GM23338 (cell line): Measurements from ENCODE around the gene GIPC2. TPM values are rescaled to one million over a fixed set of nuclear protein-coding genes. Genes with fewer than 3 reads are reported as not detected.

Experiments used
- ATAC-seq: fragments of 200-7000 bp; cut with Tn5 transposase; 3 replicates; pipeline ENCODE4 v1.9.1; 2020
- DNase-seq: peaks from one replicate; pipeline ENCODE4 v3.0.0-alpha.2; 2015; ENCODE audit warnings: low spot score
- H2AFZ ChIP-seq: fragments of 200-600 bp; sonication (generic); 2 replicates; pipeline ENCODE4 v1.8.0; 2016; ENCODE audit warnings: antibody characterized with exemption, mild to moderate bottlenecking, moderate library complexity
- H3F3A ChIP-seq: fragments of 200-600 bp; sonication (generic); replicated peaks from 2 replicates; pipeline ENCODE4 v1.8.0; 2017; ENCODE audit warnings: antibody characterized with exemption, mixed run types, low read depth
- H3K27ac ChIP-seq: fragments of 200-600 bp; sonication (generic); 2 replicates; pipeline ENCODE4 v1.6.1; 2016; ENCODE audit warnings: low read depth
- H3K27me3 ChIP-seq: fragments of 200-600 bp; sonication (generic); 2 replicates; pipeline ENCODE4 v1.8.0; 2016; ENCODE audit warnings: mild to moderate bottlenecking, mixed run types, moderate library complexity; ENCODE audit not compliant: insufficient read depth
- H3K36me3 ChIP-seq: fragments of 200-600 bp; sonication (generic); 2 replicates; pipeline ENCODE4 v1.8.0; 2016; ENCODE audit warnings: mild to moderate bottlenecking; ENCODE audit not compliant: insufficient read depth
- H3K4me1 ChIP-seq: fragments of 200-600 bp; sonication (generic); 2 replicates; pipeline ENCODE4 v1.8.0; 2016; ENCODE audit warnings: mild to moderate bottlenecking, moderate library complexity; ENCODE audit not compliant: insufficient read depth
- H3K4me2 ChIP-seq: fragments of 200-600 bp; sonication (generic); 2 replicates; pipeline ENCODE4 v1.7.1; 2017; ENCODE audit warnings: mixed run types
- H3K4me3 ChIP-seq: fragments of 200-600 bp; sonication (generic); 2 replicates; pipeline ENCODE4 v1.6.1; 2016; ENCODE audit warnings: mixed run types
- H3K79me2 ChIP-seq: fragments of 200-600 bp; sonication (generic); replicated peaks from 2 replicates; pipeline ENCODE4 v1.8.0; 2017; ENCODE audit warnings: mild to moderate bottlenecking; ENCODE audit not compliant: insufficient read depth
- H3K9me2 ChIP-seq: fragments of 200-600 bp; sonication (generic); 2 replicates; pipeline ENCODE4 v1.8.0; 2017; ENCODE audit not compliant: insufficient read depth
- H4K20me1 ChIP-seq: fragments of 200-600 bp; sonication (generic); replicated peaks from 2 replicates; pipeline ENCODE4 v1.8.0; 2017; ENCODE audit warnings: mild to moderate bottlenecking; ENCODE audit not compliant: insufficient read depth
- H3K27ac Mint-ChIP-seq: 2 replicates; pipeline ENCODE4 v1.8.0; 2020; ENCODE audit warnings: inconsistent platforms, mild to moderate bottlenecking, moderate library complexity, mixed read lengths
- H3K27me3 Mint-ChIP-seq: 3 replicates; pipeline ENCODE4 v1.8.0; 2022; ENCODE audit warnings: low read depth, mild to moderate bottlenecking, moderate library complexity, mixed read lengths, inconsistent platforms; ENCODE audit not compliant: insufficient read depth, poor library complexity
- H3K36me3 Mint-ChIP-seq: 3 replicates; pipeline ENCODE4 v1.8.0; 2021; ENCODE audit warnings: low read depth, mild to moderate bottlenecking, inconsistent platforms, moderate library complexity, mixed read lengths
- H3K4me1 Mint-ChIP-seq: 3 replicates; pipeline ENCODE4 v1.8.0; 2020; ENCODE audit warnings: mild to moderate bottlenecking, inconsistent platforms, mixed read lengths
- H3K4me3 Mint-ChIP-seq: 3 replicates; pipeline ENCODE4 v1.8.0; 2021; ENCODE audit warnings: moderate library complexity, mild to moderate bottlenecking, inconsistent platforms, mixed read lengths
- H3K9me3 Mint-ChIP-seq: 3 replicates; pipeline ENCODE4 v1.8.0; 2020; ENCODE audit warnings: moderate library complexity, mild to moderate bottlenecking, inconsistent platforms, mixed read lengths
- CREB1 ChIP-seq: fragments of 250-450 bp; sonication (Bioruptor Pico); IDR thresholded peaks from 2 replicates; pipeline ENCODE4 v1.5.0; 2020; ENCODE audit warnings: low read depth, mild to moderate bottlenecking, moderate library complexity
- CTCF ChIP-seq, 2 experiments: fragments of 200-600 bp in 1 of 2; sonication (generic) in 1 of 2; conservative IDR thresholded peaks; 2 replicates each; pipeline versions ENCODE4 v1.5.1 to v1.6.1; 2016 to 2017; ENCODE audit warnings: antibody characterized with exemption in 2 of 2, low read depth in 2 of 2, mild to moderate bottlenecking in 2 of 2, moderate library complexity in 1 of 2
- ETS1 ChIP-seq: IDR thresholded peaks from 2 replicates; pipeline ENCODE4 v1.6.1; 2016; ENCODE audit warnings: antibody characterized with exemption
- EZH2 ChIP-seq: fragments of 200-600 bp; sonication (generic); IDR thresholded peaks from one replicate; pipeline ENCODE4 v1.8.0; 2017; ENCODE audit warnings: antibody characterized with exemption, mild to moderate bottlenecking, low read depth; ENCODE audit not compliant: unreplicated experiment
- EZH2phosphoT487 ChIP-seq: fragments of 200-600 bp; sonication (generic); IDR thresholded peaks from one replicate; pipeline ENCODE4 v1.8.1; 2018; ENCODE audit warnings: antibody characterized with exemption; ENCODE audit not compliant: unreplicated experiment
- JUNB ChIP-seq: IDR thresholded peaks from one replicate; pipeline ENCODE4 v1.6.1; 2016; ENCODE audit warnings: antibody characterized with exemption; ENCODE audit not compliant: unreplicated experiment
- NANOG ChIP-seq: IDR thresholded peaks from 2 replicates; pipeline ENCODE4 v1.6.1; 2016; ENCODE audit warnings: antibody characterized with exemption, borderline replicate concordance
- POLR2AphosphoS5 ChIP-seq: IDR thresholded peaks from 2 replicates; pipeline ENCODE4 v1.6.1; 2016; ENCODE audit warnings: antibody characterized with exemption, low read depth
- REST ChIP-seq: IDR thresholded peaks from one replicate; pipeline ENCODE4 v1.6.1; 2018; ENCODE audit warnings: antibody characterized with exemption; ENCODE audit not compliant: unreplicated experiment
- STAT1 ChIP-seq: IDR thresholded peaks from one replicate; pipeline ENCODE4 v1.6.1; 2016; ENCODE audit warnings: antibody characterized with exemption; ENCODE audit not compliant: unreplicated experiment
- ZNF114 ChIP-seq: fragments of 250-450 bp; sonication (Bioruptor Pico); IDR thresholded peaks from 2 replicates; pipeline ENCODE4 v1.5.0; 2020; ENCODE audit warnings: mild to moderate bottlenecking, moderate library complexity
- ZNF331 ChIP-seq: fragments of 250-450 bp; sonication (Bioruptor Pico); IDR thresholded peaks from 2 replicates; pipeline ENCODE4 v1.5.0; 2020; ENCODE audit warnings: low read depth, mild to moderate bottlenecking, moderate library complexity
- ZNF462 ChIP-seq: fragments of 250-450 bp; sonication (Bioruptor Pico); IDR thresholded peaks from 2 replicates; pipeline ENCODE4 v1.5.0; 2020; ENCODE audit warnings: mild to moderate bottlenecking, moderate library complexity
- polyA plus RNA-seq: library from polyadenylated mRNA; unstranded; fragments of >200 nt; fragmentation: Nextera tagmentation; extraction: Ambion mirVana; gene quantifications from 2 replicates; pipeline ENCODE4 v1.2.1, GENCODE V29; 2016
- total RNA-seq: library from RNA; depleted of rRNA; stranded (reverse); fragments of >200 nt; shearing (Covaris generic); gene quantifications from 2 replicates; pipeline ENCODE4 v1.2.3, GENCODE V29; 2014

The GIPC2 gene
- total and polyA plus RNA-seq, 2 experiments from 2014 or later = 1.2 to 1.5 TPM

GRCh38 chr1:78091886-78092285 lies 46.1 kb downstream of the GIPC2 start:
- Histone ChIP-seq H3K4me1 (no peaks in the 10 kb centered on the region), H3F3A (no peaks in the 10 kb centered on the region), H4K20me1 (no peaks in the 10 kb centered on the region), H3K4me3 (no peak overlapping the region), H3K27me3 (no peaks in the 10 kb centered on the region), H3K36me3 (no peaks in the 10 kb centered on the region), H2AFZ (no peak overlapping the region), H3K4me2 (no peak overlapping the region), H3K27ac (no peak overlapping the region), H3K79me2 (no peaks in the 10 kb centered on the region), H3K9me2 (no peaks in the 10 kb centered on the region)
- ATAC-seq (no peak), DNase-seq (no peak)
- TF ChIP-seq POLR2AphosphoS5 (no peak), ETS1 (no peak), CTCF (conservative IDR thresholded peaks at IDR 0.05; ENCODE audit: low read depth in 2 of 2) (no peak), NANOG (no peak), ZNF462 (CRISPR knock-in tag) (no peak), EZH2phosphoT487 (no peak), CREB1 (CRISPR knock-in tag) (no peak), EZH2 (no peak), ZNF331 (CRISPR knock-in tag) (no peak), STAT1 (no peak), JUNB (no peak), ZNF114 (CRISPR knock-in tag) (no peak), REST (no peak)
- Mint-ChIP-seq H3K27me3 (no peaks in the 10 kb centered on the region), H3K27ac (no peak overlapping the region), H3K9me3 (peaks cover under 1% of the 10 kb centered on the region; the same call in 1 of the 3 replicates), H3K4me1 (peaks cover 4% of the 10 kb centered on the region; the same call in 1 of the 3 replicates), H3K36me3 (peaks cover under 1% of the 10 kb centered on the region; the same call in 1 of the 3 replicates), H3K4me3 (no peak overlapping the region)
